ENCODE data around the gene CACNA1H. TPM values are rescaled to one million over a fixed set of nuclear protein-coding genes. Genes with fewer than 3 reads are reported as not detected.
"Not testable (repeated sequence)": the region's sequence is repeated elsewhere in the genome, so short reads cannot be mapped to it uniquely, and the experiment has no call there.

Gene CACNA1H
- total RNA-seq, 2 donors from 2014 or later = 0.48 to 0.79 TPM

GRCh38 chr16:1265826-1266225 lies 112.9 kb downstream of the CACNA1H start:
- DNase-seq (no peak), ATAC-seq (replicated peaks in 1 of 2) (no peak)
- no peaks in the 10 kb centered on the region for H3K36me3 Mint-ChIP-seq (ENCODE audit: insufficient read depth in 2 of 2)
- peaks cover 11% of the 10 kb centered on the region for H3K27me3 Mint-ChIP-seq (ENCODE audit: low read depth)
- no peak overlapping the region for H3K4me3 Mint-ChIP-seq
- peaks cover 8 to 10% of the 10 kb centered on the region in 2 donors for H3K9me3 Mint-ChIP-seq
- H3K4me1 Mint-ChIP-seq (ENCODE audit: low read depth) = no peaks in the 10 kb centered on the region
- H3K27ac Mint-ChIP-seq = no peak overlapping the region

GRCh38 chr16:1269418-1269817 lies 116.5 kb downstream of the CACNA1H start:
- not testable (repeated sequence) for H3K36me3 Mint-ChIP-seq (ENCODE audit: insufficient read depth in 2 of 2); H3K27me3 Mint-ChIP-seq (ENCODE audit: low read depth); DNase-seq

GRCh38 chr16:1271380-1271723 lies 118.4 kb downstream of the CACNA1H start:
- Mint-ChIP-seq H3K27me3 (ENCODE audit: low read depth) (peaks cover 8% of the 10 kb centered on the region), H3K27ac (no peak overlapping the region), H3K9me3 (no peaks in the 10 kb centered on the region), H3K4me1 (ENCODE audit: low read depth) (no peaks in the 10 kb centered on the region), H3K4me3 (no peak overlapping the region), H3K36me3 (ENCODE audit: insufficient read depth in 2 of 2) (no peaks in the 10 kb centered on the region)
- DNase-seq (no peak), ATAC-seq (replicated peaks in 1 of 2) (no peak)

More at GRCh38 chr16:1269418-1269817, 116.5 kb downstream of the CACNA1H start:
- not testable (repeated sequence) for ATAC-seq (replicated peaks in 1 of 2); H3K27ac Mint-ChIP-seq; H3K4me3 Mint-ChIP-seq; H3K4me1 Mint-ChIP-seq (ENCODE audit: low read depth); H3K9me3 Mint-ChIP-seq

Other genes starting within 250 kb of the CACNA1H start
- gene LMF1, start 182.1 kb upstream of the CACNA1H start, total RNA-seq = 10 to 100 TPM; 26.9 to 33.2 TPM
- gene SOX8, start 171.3 kb upstream of the CACNA1H start, total RNA-seq = 1 to 10 TPM; 1.8 to 2.1 TPM
- gene SSTR5, start 80.4 kb upstream of the CACNA1H start, total RNA-seq = not detected
- not detected for gene C1QTNF8, start 56.9 kb upstream of the CACNA1H start, total RNA-seq
- gene TPSG1, start 72.2 kb downstream of the CACNA1H start, total RNA-seq = under 1 TPM in 1 of 2 donors, not detected in 1; 0.32 TPM
- gene TPSB2, start 77.1 kb downstream of the CACNA1H start, total RNA-seq = under 1 TPM in 1 of 2 donors, not detected in 1; 0.60 TPM
- gene TPSAB1, start 87.6 kb downstream of the CACNA1H start, total RNA-seq = under 1 TPM in 1 of 2 donors, not detected in 1; 0.28 TPM
- not detected for gene TPSD1, start 103.0 kb downstream of the CACNA1H start, total RNA-seq
- gene UBE2I, start 156.5 kb downstream of the CACNA1H start, total RNA-seq = 100 to 1,000 TPM; 225 to 231 TPM
- 1 to 10 TPM in 1 of 2 donors, under 1 TPM in 1; 0.26 to 1.1 TPM for gene BAIAP3, start 180.5 kb downstream of the CACNA1H start, total RNA-seq
- gene TSR3, start 198.8 kb downstream of the CACNA1H start, total RNA-seq = 10 to 100 TPM; 39.1 to 44.8 TPM
- 10 to 100 TPM; 22.1 to 23.8 TPM for gene GNPTG, start 198.8 kb downstream of the CACNA1H start, total RNA-seq